Measurements from ENCODE around the gene KIF7.

GRCh38 chr15:89695198-89695597 lies 39.9 kb upstream of the KIF7 start:
- TF ChIP-seq POLR2A (IDR thresholded peaks at IDR 0.05; ENCODE audit: low read depth, low read length) (no peak), POLR2AphosphoS5 (IDR thresholded peaks at IDR 0.05; ENCODE audit: low read depth, low read length) (no peak), TAF1 (IDR thresholded peaks at IDR 0.05; ENCODE audit: low read depth, low read length) (no peak), PAX5 (IDR thresholded peaks at IDR 0.05; ENCODE audit: insufficient read depth, low read length, severe bottlenecking) (no peak), SPI1 (IDR thresholded peaks at IDR 0.05; ENCODE audit: low read depth, low read length) (no peak), POU2F2 (IDR thresholded peaks at IDR 0.05; ENCODE audit: low read depth, low read length) (no peak)

Measured in GM12891 (cell line).